8988T (cell line): Measurements from ENCODE around the gene TMEM232.

Source experiments
- DNase-seq: peaks from one replicate; pipeline ENCODE4 v3.0.0; 2011

TMEM232 gene

DNA sequence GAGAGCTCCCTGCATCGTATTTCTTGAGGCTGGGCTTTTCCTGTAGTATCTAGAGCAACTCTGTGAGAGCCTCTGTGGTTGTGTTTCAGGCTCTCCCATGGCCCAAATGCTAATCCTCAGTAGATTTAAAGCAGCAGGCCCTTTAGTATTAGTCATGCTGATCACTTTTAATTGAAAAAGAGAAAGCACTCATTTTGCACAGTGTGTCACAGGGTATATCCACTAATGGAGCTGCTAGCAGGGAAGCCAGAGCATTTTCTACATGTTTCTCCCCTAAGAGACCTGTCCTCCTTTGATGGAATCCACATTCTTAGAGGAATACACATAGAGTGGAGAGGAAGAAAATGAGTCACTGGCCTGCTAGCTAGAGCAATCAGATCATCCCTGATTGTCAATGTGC lies 348.5 kb downstream of the TMEM232 start:
- DNase-seq = no peak

DNA sequence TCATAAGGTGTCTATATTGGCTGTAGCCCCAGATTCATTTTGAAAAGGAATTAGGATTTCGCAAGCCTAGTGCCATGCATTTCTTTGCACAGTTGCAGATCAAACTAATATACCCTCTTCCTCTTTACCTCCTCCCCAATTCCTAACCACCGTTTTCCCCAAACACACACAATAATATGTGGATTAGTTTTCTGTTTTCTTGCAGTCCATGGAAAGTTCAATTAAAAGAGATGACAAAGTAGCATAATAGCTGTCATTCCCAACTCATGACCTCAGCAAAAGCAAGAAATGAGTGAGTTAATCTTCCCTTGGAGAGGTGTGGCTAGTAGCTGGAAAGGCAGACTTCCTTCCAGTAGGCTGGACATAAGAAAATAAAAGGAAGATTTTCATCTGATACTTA lies 349.1 kb downstream of the TMEM232 start:
- DNase-seq = no peak

DNA sequence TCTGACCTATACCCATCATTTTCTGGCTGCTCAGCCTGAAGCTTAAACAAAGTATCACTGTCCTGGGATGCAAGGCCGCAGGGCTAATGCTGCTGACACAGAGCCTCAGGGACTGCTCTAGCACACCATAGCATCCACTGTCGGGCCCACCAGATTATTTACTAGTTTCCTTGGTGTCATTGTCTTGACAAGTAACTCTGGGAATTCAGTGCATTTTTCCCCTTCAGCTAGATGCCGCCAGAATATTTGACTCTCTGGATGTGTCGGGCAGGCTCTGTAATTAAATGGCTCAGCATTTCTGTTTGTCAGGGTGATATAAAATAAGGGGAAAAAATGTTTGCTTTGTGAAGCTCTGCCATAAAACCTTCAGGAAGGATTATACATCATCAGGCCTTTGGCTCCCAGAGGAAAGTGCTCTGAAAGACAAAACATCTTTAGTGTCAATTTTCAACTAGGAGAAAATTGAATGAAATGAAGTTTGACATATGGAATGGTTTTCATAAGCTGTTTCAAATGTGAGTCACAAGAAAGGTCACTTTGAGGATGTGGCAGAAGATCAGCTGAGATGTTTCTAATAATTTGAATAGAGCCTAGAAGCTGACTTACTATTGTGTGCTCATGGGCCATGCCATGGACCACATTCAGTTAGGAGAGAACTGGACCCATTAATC lies 350.1 kb downstream of the TMEM232 start:
- no peak for DNase-seq

DNA sequence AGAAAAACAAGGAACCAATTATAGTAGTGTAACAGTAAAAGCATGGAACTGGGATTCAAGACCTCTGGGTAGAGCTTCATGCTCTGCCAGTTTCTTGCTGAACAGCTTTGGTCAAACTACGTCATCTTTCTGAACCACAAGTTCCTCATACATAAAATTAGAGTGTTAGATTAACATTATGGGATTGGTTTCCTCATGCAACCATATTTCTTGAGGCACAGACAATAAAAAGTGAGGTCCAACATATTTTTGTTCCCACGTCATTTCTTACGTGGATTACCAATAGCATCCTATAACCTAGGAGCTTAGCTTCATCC lies 354.8 kb downstream of the TMEM232 start:
- no peak for DNase-seq

DNA sequence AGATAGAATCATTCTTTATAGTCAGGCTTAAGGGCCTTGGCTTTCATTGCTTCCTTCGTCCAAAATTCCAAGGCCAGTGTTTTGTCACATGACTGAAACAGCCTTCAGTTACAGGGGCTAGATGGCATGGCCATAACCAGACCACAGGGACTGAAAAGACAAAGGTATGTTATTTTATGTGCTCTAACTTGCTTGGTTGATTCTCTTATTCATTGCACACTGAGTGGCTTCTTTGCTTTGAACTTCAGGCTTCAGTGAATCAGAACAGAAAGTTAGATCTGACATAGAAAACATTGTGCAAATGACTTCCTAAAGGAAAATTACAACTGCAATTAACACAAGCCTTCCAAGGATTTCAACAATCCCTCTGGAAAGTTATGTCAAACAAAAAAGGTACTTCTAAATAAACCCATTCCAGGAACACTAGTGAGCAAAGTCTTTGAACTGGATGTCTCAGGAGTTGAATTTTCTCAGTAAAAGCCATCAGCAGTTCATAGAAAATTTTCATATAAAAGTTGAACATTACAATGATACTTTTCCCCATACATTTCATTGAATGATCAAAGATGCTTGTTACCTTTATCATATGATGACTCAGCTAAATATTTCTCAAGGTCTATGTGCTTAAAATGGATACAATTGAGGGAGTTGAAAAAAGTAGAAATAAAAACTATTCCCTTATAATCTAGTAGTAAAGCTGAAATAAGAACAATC lies 355.3 kb downstream of the TMEM232 start:
- no peak for DNase-seq
